CD4-positive, alpha-beta T cell (primary cell): ENCODE data around the gene MSI2. TPM values are rescaled to one million over a fixed set of nuclear protein-coding genes. Genes with fewer than 3 reads are reported as not detected.

ENCODE experiments used
- ATAC-seq: fragments of 200-7000 bp; cut with Tn5 transposase; one replicate; pipeline ENCODE4 v1.10.0; 2022; ENCODE audit warnings: mild to moderate bottlenecking; ENCODE audit not compliant: poor library complexity
- CTCF ChIA-PET: fragments of 350-600 bp; sonication (Branson Sonifier 250); formaldehyde crosslinking; loops from one replicate; lab custom pipeline; 2021; ENCODE audit warnings: antibody characterized with exemption, inconsistent platforms; lab: Charles Lee
- POLR2A ChIA-PET: fragments of 350-600 bp; sonication (Branson Sonifier 250); formaldehyde crosslinking; loops from one replicate; lab custom pipeline; 2021; ENCODE audit warnings: antibody characterized with exemption, inconsistent platforms; lab: Charles Lee
- DNase-seq, 14 experiments: peaks; one replicate each; pipeline ENCODE4 v3.0.0-alpha.2; 2013 to 2020; ENCODE audit warnings: mixed read lengths in 2 of 14
- H3K27ac ChIP-seq, 2 donors: one replicate each; pipeline versions ENCODE4 v1.5.1 to v1.7.0; 2013; ENCODE audit warnings: low read length in 2 of 2, low read depth in 1 of 2, mild to moderate bottlenecking in 1 of 2
- H3K27me3 ChIP-seq, 2 experiments: 1 replicate in 1 of 2; 2 replicates in 1 of 2; pipeline versions ENCODE4 v1.6.1 to v1.7.0; 2013; ENCODE audit warnings: low read length in 2 of 2, control low read depth in 1 of 2, mild to moderate bottlenecking in 1 of 2, moderate library complexity in 1 of 2; ENCODE audit not compliant: insufficient read depth in 2 of 2, control insufficient read depth in 1 of 2
- H3K36me3 ChIP-seq: one replicate; pipeline ENCODE4 v1.6.1; 2013; ENCODE audit warnings: low read length, control low read depth; ENCODE audit not compliant: insufficient read depth
- H3K4me1 ChIP-seq: one replicate; pipeline ENCODE4 v1.6.1; 2013; ENCODE audit warnings: low read length, control low read depth; ENCODE audit not compliant: insufficient read depth
- H3K4me3 ChIP-seq: one replicate; pipeline ENCODE4 v1.5.1; 2013; ENCODE audit warnings: mild to moderate bottlenecking, low read length, moderate library complexity
- H3K9me3 ChIP-seq, 2 experiments: 1 replicate in 1 of 2; 2 replicates in 1 of 2; pipeline versions ENCODE4 v1.6.1 to v1.7.0; 2013; ENCODE audit warnings: low read length in 2 of 2, mild to moderate bottlenecking in 2 of 2, control low read depth in 1 of 2, moderate library complexity in 1 of 2; ENCODE audit not compliant: control insufficient read depth in 1 of 2, insufficient read depth in 1 of 2
- H3K27ac Mint-ChIP-seq: one replicate; pipeline ENCODE4 v1.8.0; 2020; ENCODE audit warnings: mixed read lengths
- H3K27me3 Mint-ChIP-seq: one replicate; pipeline ENCODE4 v1.8.0; 2021; ENCODE audit warnings: mixed read lengths
- H3K36me3 Mint-ChIP-seq: one replicate; pipeline ENCODE4 v1.8.0; 2021; ENCODE audit warnings: low read depth, mixed read lengths
- H3K4me1 Mint-ChIP-seq: one replicate; pipeline ENCODE4 v1.8.0; 2021; ENCODE audit warnings: low read depth, mixed read lengths
- H3K4me3 Mint-ChIP-seq: one replicate; pipeline ENCODE4 v1.8.0; 2020; ENCODE audit warnings: mild to moderate bottlenecking, mixed read lengths
- H3K9me3 Mint-ChIP-seq: one replicate; pipeline ENCODE4 v1.8.0; 2020; ENCODE audit warnings: mixed read lengths
- intact Hi-C, 2 experiments: fragments of 100-400 bp; cut with DNase I in 1 of 2; cut with micrococcal nuclease in 1 of 2; formaldehyde crosslinking; loops; one replicate each; pipeline versions ENCODE4 v1.15.1 to v1.9.0; 2023 to 2025; cut with DNase I, micrococcal nuclease
- total RNA-seq, 174 experiments: library from RNA in 2 of 174; stranded (reverse) in 2 of 174; gene quantifications; one replicate each; pipeline ENCODE4 v1.2.3 and lab custom pipeline; 2021 to 2026
- TF ChIP-seq, protein P1 (sequence below): fragments of 200-600 bp; IDR thresholded peaks from one replicate; pipeline ENCODE4 v1.8.0; 2022; ENCODE audit warnings: antibody characterized with exemption, mild to moderate bottlenecking

MSI2 gene
- total RNA-seq, 2 experiments from 2014 or later = 129 to 132 TPM

DNA sequence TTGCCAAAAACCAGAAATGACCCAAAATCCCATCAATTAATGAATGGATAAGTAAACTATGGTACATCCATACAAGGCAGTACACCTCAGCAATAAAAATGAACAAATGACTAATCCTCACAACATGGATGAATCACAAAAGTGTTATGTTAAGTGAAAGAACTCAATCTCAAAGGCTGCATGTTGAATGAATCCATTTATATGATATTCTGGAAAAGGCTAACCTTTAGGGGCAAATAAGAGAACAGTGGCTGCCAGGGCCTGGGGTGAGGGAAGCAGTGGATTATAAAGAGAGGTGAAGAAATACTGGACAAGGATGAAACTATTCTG, 46.1 kb upstream of the MSI2 start:
- ATAC-seq = no peak
- H3K9me3 Mint-ChIP-seq = peaks cover 6% of the 10 kb centered on the region

DNA sequence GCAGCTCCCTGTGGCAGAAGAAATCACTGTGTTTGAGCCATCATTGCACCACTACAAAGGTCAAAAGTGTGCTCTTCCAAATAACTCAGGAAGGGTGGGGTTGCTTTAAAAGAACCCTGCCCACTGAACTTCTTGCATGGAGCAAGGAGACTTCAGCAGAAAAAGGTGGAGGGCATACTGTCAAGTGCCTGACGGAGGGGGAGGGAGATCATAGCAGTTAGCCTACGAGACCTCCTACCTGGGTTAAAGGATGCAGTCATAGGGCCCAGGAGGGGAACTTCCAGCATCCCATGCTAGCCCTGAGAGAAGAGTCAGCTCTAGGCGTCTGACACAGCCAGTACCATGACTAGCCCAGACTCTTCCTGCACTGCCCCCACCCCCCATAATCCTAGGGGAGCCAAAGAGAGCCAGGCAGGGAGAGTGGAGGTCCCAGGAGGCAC, 45.3 kb upstream of the MSI2 start:
- intact Hi-C loops = no loop called here
- H3K36me3 ChIP-seq = no peaks in the 10 kb centered on the region
- H3K27me3 Mint-ChIP-seq = peaks cover 2% of the 10 kb centered on the region
- H3K36me3 Mint-ChIP-seq = no peaks in the 10 kb centered on the region
- TF ChIP-seq, protein P1, sequence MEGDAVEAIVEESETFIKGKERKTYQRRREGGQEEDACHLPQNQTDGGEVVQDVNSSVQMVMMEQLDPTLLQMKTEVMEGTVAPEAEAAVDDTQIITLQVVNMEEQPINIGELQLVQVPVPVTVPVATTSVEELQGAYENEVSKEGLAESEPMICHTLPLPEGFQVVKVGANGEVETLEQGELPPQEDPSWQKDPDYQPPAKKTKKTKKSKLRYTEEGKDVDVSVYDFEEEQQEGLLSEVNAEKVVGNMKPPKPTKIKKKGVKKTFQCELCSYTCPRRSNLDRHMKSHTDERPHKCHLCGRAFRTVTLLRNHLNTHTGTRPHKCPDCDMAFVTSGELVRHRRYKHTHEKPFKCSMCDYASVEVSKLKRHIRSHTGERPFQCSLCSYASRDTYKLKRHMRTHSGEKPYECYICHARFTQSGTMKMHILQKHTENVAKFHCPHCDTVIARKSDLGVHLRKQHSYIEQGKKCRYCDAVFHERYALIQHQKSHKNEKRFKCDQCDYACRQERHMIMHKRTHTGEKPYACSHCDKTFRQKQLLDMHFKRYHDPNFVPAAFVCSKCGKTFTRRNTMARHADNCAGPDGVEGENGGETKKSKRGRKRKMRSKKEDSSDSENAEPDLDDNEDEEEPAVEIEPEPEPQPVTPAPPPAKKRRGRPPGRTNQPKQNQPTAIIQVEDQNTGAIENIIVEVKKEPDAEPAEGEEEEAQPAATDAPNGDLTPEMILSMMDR = no peak
- H3K4me1 ChIP-seq = no peaks in the 10 kb centered on the region
- CTCF ChIA-PET = no interaction called here
- H3K27ac ChIP-seq = no peak overlapping the region
- no peak overlapping the region for H3K27ac Mint-ChIP-seq
- H3K4me1 Mint-ChIP-seq = no peaks in the 10 kb centered on the region
- DNase-seq (no peak), ATAC-seq (no peak)
- no peaks in the 10 kb centered on the region for H3K9me3 ChIP-seq
- peaks cover 0 to 3% of the 10 kb centered on the region in 2 experiments for H3K27me3 ChIP-seq
- POLR2A ChIA-PET = no interaction called here
- H3K9me3 Mint-ChIP-seq = peaks cover 6% of the 10 kb centered on the region
- H3K4me3 ChIP-seq = no peak overlapping the region
- no peak overlapping the region for H3K4me3 Mint-ChIP-seq

More for the DNA sequence above, 46.1 kb upstream of the MSI2 start:
- ChIA-PET CTCF (no interaction called here), POLR2A (no interaction called here)
- Mint-ChIP-seq H3K4me3 (no peak overlapping the region), H3K27me3 (peaks cover 4% of the 10 kb centered on the region), H3K27ac (no peak overlapping the region), H3K4me1 (no peaks in the 10 kb centered on the region), H3K36me3 (no peaks in the 10 kb centered on the region)
- H3K27me3 ChIP-seq = peaks cover 0 to under 1% of the 10 kb centered on the region in 2 experiments
- DNase-seq = no peak
- TF ChIP-seq, protein P1 = no peak
- H3K4me1 ChIP-seq = no peaks in the 10 kb centered on the region
- H3K36me3 ChIP-seq = no peaks in the 10 kb centered on the region
- H3K27ac ChIP-seq = no peak overlapping the region
- H3K4me3 ChIP-seq = no peak overlapping the region
- no peaks in the 10 kb centered on the region for H3K9me3 ChIP-seq
- intact Hi-C loops = no loop called here

- Histone ChIP-seq H3K4me3 (no peak overlapping the region), H3K4me1 (no peaks in the 10 kb centered on the region), H3K27me3 (peaks cover 0 to 3% of the 10 kb centered on the region in 2 experiments), H3K9me3 (no peaks in the 10 kb centered on the region), H3K27ac (no peak overlapping the region), H3K36me3 (no peaks in the 10 kb centered on the region)
- Mint-ChIP-seq H3K27ac (no peak overlapping the region), H3K9me3 (peaks cover 6% of the 10 kb centered on the region), H3K4me1 (no peaks in the 10 kb centered on the region), H3K36me3 (no peaks in the 10 kb centered on the region), H3K4me3 (no peak overlapping the region), H3K27me3 (peaks cover 6% of the 10 kb centered on the region)
- intact Hi-C loops = no loop called here
- DNase-seq = no peak
- ChIA-PET CTCF (no interaction called here), POLR2A (no interaction called here)
- ATAC-seq = no peak
- TF ChIP-seq, protein P1 = no peak
Observed at GRCh38 chr17:57211543-57211942, 44.8 kb upstream of the MSI2 start.
